Measurements from ENCODE around the gene ITGB3BP.
"Not testable (repeated sequence)": the region's sequence is repeated elsewhere in the genome, so short reads cannot be mapped to it uniquely, and the experiment has no call there.

Gene ITGB3BP, protein sequence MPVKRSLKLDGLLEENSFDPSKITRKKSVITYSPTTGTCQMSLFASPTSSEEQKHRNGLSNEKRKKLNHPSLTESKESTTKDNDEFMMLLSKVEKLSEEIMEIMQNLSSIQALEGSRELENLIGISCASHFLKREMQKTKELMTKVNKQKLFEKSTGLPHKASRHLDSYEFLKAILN

DNA sequence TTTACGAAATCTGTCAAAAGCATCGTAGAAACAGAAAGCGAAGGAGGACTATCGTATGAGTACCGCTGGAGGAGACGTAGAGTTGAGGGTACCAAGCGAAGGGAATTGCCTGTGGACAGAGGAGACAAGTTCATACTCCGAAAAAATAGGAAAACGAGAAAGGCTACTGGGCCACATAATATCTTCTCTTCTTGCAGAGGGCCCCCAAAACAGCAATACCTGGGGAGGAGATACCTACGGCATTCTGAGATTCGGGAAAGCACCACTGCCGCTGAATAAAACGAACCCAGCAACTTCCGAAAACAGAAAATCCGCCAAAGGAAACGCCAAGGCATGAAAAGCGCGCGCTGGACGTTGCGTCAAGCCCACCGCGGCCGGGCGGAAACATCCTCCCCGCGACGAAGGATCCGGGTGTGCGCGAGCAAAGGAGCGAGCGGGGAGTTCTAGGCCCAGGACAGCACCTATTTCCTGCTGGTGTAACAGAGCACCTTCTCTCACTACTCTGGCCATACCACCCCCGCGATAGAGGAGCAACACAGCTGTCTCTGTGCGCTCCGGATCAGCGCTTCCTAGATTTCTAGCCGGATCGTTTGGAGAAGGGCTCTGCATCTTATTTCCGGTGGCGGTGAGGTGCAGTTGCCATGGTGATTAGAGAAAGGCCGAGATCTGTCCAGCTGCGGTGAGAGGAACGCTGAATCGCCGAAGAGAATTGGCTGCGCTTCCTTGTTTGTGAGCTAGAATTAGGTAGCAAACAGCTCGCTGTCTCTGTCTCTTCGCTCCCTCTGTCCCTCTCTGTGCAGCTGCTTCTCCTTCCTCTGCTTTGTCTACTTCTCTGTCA lies at the start of gene ITGB3BP, which contains the start of gene EFCAB7:
ITGB3BP (minus strand) TSS at position 335 of the 838 bp plus-strand sequence; CDS start at position 243, 92 bp downstream.
EFCAB7 (plus strand) TSS at position 635 of the 838 bp plus-strand sequence. CDS start 2,048 bp downstream, outside the sequence.
- DNase-seq, result peak; percentile 90 to 91

DNA sequence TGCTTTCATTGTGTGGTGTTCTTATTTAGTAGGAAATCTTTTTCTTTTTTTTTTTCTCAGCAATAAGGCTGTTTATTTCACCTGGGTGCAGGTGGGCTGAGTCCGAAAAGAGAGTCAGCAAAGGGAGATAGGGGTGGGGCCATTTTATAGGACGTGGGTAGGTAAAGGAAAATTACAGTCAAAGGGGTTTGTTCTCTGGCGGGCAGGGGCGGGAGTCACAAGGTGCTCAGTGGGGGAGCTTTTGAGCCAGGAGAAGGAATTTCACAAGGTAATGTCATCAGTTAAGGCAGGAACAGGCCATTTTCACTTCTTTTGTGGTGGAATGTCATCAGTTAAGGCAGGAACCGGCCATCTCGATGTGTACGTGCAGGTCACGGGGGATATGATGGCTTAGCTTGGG lies 49.7 kb upstream of the ITGB3BP start:
- DNase-seq, result not testable (repeated sequence)

DNA sequence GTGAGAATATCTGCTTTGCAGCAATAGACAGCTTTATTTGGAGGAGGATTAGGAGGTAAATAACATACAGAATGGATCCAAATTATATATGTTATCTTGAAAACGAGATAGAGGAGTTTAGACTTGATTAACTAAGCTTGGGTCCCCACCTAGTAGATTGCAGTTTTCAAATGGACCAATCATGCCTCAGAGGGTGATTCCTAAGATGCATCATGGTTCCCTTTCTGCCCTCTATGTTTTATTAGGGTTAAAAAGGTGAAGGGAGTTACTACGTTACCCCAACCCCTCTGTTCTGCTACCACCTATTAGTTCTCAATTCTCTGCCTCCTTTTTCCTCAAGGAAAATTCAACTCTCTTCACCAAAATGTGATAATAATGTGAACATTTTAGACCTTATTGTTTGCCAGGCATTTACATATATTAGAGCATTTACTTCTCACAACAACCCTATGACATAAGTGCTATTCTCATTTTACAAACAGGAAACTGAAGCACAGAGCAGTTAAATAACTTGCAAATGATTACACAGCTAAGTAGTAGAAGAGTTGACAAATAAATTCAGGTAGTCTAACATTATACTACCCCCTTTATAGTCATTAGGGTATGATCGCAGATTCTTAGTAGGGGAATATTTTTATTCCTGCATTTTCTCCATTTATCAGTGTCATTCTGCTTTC lies 46.8 kb upstream of the ITGB3BP start:
- DNase-seq, result no peak

DNA sequence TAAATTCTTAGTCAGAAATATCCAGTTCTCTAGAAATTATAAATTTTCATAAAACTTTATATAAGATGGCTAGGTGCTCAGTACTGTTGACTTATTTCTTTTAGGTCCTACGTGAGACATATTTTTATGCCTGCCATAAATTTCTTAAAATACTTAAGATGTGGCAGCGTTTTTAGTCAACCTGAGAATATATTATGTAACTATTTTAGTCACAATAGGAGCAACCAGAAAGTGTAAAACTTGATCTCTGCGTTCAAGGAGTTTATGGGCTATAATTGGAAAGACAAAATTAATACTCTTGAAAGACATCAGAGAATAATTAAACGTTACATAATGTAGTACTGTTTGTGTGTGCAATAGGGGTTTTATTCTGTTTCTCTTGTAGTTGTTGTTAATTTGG lies 46.0 kb upstream of the ITGB3BP start:
- DNase-seq, result no peak

DNA sequence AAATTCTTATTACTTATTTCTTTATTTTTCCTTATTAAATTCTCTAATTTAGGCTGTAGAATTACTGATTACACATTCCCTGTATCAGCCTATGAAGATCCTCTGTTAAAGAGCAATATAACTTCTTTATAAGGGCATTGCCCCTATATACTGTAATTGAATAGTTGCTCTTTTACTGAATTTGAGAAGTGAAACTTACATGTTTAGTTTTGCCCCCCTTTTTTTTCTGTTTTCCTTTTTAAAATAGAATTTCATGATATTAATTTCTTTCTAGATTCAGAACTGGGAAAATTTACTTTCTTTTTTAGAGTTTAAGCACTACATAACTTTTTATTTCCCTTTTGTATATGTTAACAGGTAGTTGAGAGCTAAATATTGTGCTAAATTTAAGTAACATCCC lies 40.7 kb upstream of the ITGB3BP start:
- no peak for DNase-seq

DNA sequence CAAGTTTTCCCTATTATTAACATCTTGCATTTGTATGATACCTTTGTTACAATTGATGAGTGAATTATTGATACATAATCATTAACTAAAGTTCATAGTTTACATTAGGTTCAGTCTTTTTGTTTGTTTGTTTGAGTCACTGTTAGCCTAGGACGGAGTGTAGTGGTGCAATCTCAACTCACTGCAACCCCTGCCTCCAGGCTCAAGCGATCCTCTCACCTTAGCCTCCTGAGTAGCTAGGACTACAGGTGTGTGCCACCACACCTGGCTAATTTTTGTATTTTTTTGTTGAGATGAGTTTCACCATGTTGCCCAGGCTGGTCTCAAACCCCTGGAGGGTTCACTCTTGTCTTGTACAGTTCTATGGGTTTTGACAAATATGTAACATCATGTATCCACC lies 36.3 kb upstream of the ITGB3BP start:
- no peak for DNase-seq

DNA sequence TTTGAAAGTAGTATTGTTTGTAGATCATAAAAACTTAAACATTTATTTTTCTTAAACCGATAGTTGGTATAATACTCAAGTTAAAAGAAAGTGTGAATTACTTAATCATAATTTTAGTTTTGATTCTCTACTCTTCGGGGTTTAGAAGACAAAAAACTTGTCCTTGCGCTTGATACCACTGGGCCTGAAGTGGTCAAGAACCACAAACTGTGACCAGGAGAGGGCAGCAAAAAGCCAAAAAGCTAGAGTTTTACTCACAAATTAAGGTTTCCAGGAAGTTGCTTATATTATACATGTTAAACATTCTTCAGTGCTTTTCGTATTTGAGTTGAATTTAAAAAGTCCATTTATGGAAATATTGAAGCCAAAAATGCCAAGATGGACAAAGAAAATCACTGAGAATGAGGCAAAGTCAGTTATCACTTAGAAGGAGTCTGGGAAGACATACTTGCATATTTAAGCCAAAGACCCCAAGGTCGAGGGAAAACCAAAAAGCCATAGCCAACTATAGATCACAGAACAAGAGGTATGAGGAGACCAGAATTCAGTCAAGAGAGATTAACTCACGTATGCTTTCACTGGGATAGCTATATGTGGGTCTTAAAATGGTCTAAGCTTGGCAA lies 34.5 kb upstream of the ITGB3BP start:
- DNase-seq, result peak in 1 of 2 experiments; percentile 25

DNA sequence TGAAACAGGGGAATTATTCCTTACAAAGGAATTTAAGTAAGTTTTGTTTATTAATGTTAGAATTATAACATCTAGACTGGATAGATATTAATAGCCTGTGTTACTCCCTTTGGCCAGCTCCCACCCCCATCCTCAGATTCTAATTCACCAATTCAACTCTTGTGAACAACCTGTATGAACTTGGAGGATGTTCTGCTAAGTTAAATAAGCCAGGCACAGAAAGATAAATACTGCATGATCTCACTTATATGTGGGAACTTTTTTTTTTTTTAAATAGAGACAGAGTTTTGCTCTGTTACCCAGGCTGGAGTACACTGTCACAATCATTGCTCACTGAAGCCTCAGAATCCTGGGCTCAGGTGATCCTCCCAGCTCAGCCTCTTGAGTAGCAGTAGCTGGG lies 32.5 kb upstream of the ITGB3BP start:
- no peak for DNase-seq

DNA sequence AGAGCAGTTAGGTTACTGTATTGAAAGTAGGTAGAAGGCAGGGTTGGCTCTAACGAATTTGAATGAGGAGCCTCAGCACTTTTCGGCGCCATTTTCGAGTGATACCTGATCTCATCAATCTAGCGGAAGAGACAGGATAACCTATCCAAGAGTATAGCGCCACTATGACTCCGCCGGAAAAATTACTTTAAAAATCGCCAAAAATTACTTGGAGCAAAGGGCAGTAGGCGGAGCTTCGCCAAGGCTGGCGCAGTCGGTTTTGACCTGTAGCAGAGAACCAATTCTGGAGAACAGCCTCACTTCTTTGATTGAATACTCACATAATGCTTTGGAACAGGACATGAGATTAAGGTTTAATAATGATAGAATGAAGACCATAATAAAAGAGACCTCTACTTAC lies 25.9 kb upstream of the ITGB3BP start:
- DNase-seq, result no peak

DNA sequence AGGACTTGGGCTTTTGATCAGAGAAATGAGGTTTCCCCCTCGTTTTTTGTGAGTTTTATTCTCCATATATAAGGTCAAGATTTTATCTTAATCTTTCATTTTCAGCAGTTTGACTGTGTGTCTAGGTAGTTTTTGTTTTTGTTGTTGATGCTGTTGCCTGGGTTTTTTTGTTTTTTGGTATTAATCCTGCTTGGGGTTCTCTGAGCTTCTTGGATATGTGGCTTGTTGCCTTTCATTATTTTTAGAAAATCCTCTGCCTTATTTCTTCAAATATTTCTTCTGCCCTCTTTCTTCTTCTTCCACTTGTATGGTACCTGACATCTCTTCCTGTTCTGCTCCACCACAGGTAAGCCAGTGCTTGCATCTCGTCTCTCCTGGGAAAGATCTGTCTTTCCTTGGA lies 25.3 kb upstream of the ITGB3BP start:
- no peak for DNase-seq

DNA sequence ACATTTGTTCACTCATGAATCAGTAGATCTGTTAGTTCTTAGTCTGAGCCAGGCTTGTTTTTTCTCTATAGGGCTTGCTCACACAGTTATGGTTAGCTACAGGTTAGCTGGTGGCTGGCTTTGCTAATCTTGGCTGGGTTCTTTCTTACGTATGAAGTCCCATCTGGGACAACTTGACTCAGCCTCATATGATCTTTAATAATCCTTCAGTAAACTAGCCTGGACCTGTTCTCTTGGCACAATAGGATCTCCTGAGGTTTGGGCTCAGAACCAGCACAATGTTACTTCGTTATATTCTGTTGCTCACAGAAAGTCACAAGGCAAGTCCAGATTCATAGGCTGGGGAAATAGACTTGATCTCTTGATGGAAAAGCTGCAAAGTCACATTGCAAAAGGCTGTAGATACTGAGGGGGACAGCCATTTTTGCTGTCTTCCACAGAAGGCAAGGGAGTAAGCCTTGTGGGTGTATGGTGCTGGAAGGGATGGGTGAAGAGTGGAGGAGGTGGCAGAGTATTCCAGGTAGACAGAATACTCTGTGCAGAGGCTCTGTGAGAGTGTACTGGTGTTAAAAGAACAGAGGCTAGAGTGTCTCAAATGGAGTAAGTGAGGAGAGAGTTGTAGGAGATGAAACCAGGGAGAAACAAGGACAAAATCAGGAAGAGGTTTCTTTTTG lies 24.7 kb upstream of the ITGB3BP start:
- DNase-seq, result no peak

DNA sequence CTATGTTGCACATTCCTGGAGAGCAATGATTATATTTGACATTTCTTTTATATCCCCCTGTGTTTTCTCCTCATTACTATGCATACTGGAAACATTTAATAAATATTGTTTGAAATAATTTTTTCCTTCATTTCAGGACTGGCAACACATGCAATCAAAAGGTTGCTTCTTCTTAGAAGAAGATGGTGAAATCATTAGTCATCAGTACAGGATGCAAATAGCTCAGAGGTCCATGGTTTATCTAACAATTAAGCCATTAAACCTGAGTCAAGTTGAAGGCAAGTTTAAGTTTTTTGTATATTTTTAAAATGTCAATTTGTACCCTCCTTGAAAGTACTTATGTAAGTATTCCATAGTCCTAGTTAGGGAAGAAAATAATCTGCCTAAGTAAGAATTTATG lies 22.8 kb upstream of the ITGB3BP start:
- DNase-seq, result no peak

DNA sequence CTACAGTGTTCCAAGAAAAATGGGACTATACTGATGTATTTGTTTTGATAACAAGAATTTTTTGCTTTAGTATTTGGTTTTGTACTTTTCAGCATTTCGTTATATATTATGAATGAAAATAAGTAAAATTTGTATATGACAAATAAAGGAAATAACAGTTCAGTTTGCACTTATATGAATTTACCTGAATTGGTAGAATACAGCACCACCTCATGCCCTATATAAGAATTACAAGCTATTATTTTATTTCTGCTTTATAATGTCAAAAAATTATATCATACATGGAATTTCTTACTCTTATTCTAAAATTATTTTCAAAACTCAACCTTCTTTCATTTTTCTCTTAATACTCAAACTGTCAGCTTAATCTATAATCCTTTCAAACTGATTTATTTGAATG lies 14.9 kb upstream of the ITGB3BP start:
- DNase-seq, result peak in 1 of 2 experiments; percentile 26

DNA sequence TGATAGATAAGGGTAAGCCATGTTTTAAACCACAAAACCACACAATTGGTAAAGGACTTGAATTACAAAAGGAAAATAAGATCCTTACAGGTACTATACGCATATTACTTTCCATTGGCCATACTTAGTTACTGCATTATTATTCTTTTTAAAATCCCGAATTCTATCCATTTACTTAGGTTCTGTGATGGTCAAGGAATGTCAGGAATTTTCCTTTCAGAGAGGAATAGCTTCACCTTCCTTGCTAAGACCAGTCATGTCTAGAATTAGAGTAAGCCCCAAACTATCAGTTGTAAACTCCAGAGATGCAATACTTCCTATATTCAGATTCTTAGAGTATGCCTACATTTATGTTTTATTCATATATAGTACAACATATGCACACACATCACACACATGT lies 14.0 kb upstream of the ITGB3BP start:
- no peak for DNase-seq

DNA sequence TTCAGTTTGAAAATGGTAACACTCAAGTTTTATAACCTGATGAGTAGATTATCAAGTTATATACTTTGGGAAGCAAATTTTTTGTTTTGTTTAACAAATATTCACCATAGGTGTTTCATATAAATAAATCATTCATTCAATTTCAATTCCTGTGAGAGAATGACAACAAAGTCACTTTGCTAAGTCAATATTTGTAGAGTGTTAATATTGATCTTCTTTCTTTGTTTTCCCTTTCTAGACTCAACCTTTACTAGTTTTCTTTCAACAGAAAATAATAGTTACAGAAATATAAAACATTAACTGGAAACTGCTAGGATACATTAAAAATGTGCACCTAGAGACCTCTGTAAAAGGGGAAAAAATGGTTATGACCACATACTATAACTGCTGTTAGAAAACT lies 11.4 kb upstream of the ITGB3BP start:
- DNase-seq, result no peak

DNA sequence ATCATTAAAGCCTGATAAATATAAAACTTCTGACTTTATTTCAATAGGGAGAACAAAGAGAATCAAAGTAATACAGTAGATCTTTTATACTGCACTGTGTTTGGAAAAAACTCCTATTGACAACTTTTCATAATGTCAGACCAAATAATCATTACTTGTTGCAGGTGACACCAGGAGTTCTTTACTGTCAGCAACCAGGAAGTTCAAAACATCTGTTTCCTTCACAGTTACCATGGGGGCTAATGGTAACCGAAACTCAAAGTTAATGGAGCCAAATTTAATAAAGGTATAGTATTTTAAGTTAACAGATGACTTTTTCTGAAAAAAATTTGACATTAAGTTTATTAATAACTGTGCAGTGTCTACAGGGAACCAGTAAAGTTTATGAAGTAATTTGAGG lies 10.9 kb upstream of the ITGB3BP start:
- DNase-seq, result no peak

DNA sequence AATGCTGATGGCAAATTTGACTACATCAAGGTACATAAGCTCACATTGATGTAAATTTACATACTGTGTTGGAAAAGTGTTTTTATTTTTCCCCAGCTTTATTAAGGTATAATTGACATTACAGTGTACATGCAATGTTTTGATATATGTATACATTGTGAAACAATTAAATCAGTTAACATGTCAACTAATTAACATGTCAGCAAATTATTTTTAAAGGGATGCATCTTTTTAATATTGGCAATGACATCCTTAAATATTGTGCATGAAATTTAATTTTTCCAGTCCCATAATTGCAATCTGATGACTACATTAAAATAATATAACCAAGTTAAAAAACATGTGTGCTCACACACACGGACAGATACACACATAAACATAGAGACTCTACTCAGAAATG lies 9.7 kb upstream of the ITGB3BP start:
- no peak for DNase-seq

DNA sequence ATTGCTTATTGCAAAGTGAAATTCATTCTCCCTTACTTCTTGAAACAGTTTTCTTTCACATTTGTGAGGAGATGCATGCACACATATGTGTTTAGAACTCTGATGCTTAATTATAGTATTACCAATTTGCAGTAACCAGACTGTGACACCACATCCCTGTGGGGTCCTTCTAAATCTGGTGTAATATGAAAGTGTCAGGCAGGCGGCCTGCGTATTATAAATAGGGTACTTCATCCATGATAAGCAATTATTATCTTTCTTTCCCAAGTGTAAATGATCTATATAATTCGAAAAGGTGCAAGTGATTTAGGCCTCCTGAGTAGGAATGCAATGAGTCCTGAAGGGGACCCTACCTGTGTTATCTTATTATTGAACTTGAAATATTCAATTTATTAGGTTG lies 1.2 kb upstream of the ITGB3BP start:
- DNase-seq, result no peak

DNA sequence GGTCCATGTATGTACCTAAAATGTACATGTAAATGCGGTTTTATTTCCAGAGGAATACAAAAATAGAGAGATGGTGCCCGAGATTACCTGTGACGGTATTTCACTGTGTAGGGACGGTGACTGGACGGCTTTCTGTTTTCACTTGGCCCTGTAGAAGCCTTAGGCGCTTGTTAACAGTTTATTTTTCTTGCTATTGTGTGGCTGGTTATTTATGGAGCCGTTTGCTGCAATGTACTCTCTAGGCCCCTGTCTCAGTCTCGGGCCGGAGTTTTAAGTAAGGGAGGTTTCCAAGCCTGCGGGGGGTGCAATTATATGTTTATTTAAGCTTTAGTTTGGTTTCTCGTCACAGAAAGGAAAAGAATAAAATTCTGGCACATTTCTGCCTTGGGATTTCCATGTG lies 713 bp upstream of the ITGB3BP start:
- no peak for DNase-seq

DNA sequence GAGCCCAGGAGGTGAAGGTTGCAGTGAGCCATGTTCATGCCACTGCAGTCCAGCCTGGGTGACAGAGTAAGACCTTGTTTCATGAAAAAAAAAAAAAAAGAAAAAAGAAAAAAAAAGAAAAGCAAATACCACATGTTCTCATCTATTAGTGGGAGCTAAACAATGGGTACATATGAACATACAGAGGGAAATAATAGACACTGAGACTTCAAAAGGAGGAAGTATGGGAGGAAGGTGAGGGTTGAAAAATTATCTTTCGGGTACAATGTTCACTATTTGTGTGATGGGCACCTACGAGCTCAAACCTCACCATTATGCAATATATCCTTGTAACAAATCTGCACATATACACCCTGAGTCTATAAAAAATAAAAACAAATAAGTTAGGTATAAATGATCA lies 6.4 kb downstream of the ITGB3BP start:
- no peak for DNase-seq

DNA sequence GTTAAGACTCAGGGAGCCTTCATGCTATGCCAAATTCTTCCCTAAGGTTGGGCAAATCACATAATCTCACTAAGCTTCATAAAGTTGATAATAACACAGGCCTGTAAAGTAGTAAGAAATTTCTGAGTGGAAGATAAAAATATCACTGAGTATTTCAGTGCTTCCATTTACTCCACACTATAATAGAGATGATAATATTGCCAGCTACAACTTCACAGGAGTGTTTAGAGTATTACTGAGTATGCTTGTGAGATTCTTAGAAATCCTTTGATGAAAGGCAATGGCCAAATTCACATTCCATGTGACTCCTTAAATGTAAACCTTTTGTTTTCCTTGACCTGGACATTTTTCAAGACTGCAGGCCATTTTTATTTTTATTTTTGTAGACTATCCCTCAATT lies 10.4 kb downstream of the ITGB3BP start:
- DNase-seq, result no peak

DNA sequence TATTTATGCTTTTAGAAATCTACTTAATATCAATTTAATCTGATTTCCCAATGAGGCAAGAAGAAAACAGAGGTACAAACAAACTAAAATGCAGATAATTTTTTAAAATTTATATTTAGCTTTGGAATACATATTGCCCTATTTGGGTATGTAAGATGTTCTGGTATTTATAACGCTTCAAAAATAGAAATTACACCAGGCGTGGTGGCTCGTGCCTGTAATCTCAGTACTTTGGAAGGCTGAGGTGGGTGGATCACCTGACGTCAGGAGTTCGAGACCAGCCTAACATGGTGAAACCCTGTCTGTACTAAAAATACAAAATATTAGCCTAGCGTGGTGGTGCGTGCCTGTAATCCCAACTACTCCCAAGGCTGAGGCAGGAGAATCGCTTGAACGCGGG lies 13.3 kb downstream of the ITGB3BP start:
- DNase-seq, result no peak

DNA sequence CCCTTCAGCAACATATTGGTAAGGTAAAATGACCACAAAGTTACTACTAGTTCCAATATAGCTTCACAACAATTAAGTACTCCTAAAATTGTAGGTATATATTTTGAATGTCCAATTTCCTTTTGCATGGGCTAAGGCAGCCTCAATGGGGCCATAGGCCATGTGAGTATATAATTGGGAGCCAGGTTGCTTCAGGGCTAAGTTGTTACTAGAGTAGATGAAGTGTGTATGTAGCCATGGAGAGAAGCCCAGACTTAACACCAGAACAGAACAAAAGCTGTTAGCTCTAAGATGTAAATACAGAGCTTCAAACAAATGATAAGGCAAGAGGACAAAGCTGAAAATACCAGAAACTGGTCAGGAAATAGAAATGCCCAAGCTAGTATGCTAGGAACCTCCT lies 16.2 kb downstream of the ITGB3BP start:
- DNase-seq, result no peak

Measured in SW 1271 (cell line).